Measurements from ENCODE around the gene SF3B2. TPM values are rescaled to one million over a fixed set of nuclear protein-coding genes. Genes with fewer than 3 reads are reported as not detected.

The SF3B2 gene
- total and polyA plus RNA-seq, 2 donors (not counting 3 experiments of a cell fraction or from before 2014, with no cell fraction given), result 99.4 to 196 TPM

DNA sequence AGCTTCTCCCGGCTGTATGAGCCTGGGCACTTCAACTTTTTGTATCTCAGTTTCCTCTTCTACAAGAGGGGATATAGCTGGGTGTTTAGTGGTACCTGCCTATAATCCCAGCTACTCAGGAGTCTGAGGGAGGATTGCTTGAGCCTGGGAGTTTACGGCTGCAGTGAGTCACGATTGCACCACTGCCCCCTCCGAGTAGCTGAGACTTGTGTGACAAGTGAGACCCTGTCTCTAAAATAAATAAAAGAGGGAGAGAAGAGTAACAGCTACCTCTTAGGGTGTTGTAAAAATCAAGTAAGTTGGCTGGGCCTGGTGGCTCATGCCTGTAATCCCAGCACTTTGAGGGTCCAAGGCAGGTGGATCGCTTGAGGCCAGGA lies 15.8 kb upstream of the SF3B2 start:
- no peak for TF ChIP-seq MYC (IDR thresholded peaks at IDR 0.05; ENCODE audit: low read depth, low read length)
- TF ChIP-seq EZH2 (IDR thresholded peaks at IDR 0.05; ENCODE audit: borderline replicate concordance, low read depth, low read length, severe bottlenecking), result no peak
- TF ChIP-seq JUN (IDR thresholded peaks at IDR 0.05; ENCODE audit: borderline replicate concordance, insufficient read depth, insufficient read length, low read depth), result no peak
- TF ChIP-seq, protein P1, sequence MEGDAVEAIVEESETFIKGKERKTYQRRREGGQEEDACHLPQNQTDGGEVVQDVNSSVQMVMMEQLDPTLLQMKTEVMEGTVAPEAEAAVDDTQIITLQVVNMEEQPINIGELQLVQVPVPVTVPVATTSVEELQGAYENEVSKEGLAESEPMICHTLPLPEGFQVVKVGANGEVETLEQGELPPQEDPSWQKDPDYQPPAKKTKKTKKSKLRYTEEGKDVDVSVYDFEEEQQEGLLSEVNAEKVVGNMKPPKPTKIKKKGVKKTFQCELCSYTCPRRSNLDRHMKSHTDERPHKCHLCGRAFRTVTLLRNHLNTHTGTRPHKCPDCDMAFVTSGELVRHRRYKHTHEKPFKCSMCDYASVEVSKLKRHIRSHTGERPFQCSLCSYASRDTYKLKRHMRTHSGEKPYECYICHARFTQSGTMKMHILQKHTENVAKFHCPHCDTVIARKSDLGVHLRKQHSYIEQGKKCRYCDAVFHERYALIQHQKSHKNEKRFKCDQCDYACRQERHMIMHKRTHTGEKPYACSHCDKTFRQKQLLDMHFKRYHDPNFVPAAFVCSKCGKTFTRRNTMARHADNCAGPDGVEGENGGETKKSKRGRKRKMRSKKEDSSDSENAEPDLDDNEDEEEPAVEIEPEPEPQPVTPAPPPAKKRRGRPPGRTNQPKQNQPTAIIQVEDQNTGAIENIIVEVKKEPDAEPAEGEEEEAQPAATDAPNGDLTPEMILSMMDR (IDR thresholded peaks at IDR 0.05; ENCODE audit: extremely low read depth in 1 of 2, insufficient read depth in 1 of 2, low read depth in 1 of 2, low read length in 2 of 2), result no peak
- TF ChIP-seq POLR2A (IDR thresholded peaks at IDR 0.05; ENCODE audit: low read depth, low read length), result no peak
- TF ChIP-seq POLR2AphosphoS5 (IDR thresholded peaks at IDR 0.05; ENCODE audit: insufficient read depth, low read depth, low read length), result no peak
- TF ChIP-seq FOS (IDR thresholded peaks at IDR 0.05; ENCODE audit: borderline replicate concordance, insufficient read depth, low read length), result no peak
- TF ChIP-seq GATA2 (IDR thresholded peaks at IDR 0.05; ENCODE audit: insufficient read depth, insufficient read length, low read depth, low read length), result no peak
- TF ChIP-seq, protein P2, sequence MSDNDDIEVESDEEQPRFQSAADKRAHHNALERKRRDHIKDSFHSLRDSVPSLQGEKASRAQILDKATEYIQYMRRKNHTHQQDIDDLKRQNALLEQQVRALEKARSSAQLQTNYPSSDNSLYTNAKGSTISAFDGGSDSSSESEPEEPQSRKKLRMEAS (IDR thresholded peaks at IDR 0.05; ENCODE audit: insufficient read depth, insufficient read length), result no peak
- intact Hi-C loops (cut with micrococcal nuclease) (no loop called here), dilution Hi-C loops (cut with MboI; ENCODE audit: extremely low pct_ligation_motif_present, low sequenced_read_pairs) (no loop called here)
- Histone ChIP-seq H3K79me2 (ENCODE audit: control insufficient read depth, insufficient read depth, low read length) (no peaks in the 10 kb centered on the region), H4K20me1 (replicated peaks; ENCODE audit: control insufficient read depth, extremely low read depth, insufficient read depth, low read length) (no peaks in the 10 kb centered on the region), H3K4me1 (ENCODE audit: control insufficient read depth, extremely low read depth, insufficient read depth, low read length) (no peaks in the 10 kb centered on the region), H3K9ac (replicated peaks; ENCODE audit: extremely low read depth, insufficient read depth, low read length) (no peak overlapping the region), H3K27ac (ENCODE audit: insufficient read depth, low read depth, low read length) (no peak overlapping the region), H3K9me1 (replicated peaks; ENCODE audit: control insufficient read depth, extremely low read depth, insufficient read depth, low read length) (no peaks in the 10 kb centered on the region), H3K4me3 (replicated peaks in 1 of 3; ENCODE audit: insufficient read depth in 1 of 3, low read depth in 1 of 3, low read length in 3 of 3) (no peak overlapping the region), H3K4me2 (ENCODE audit: insufficient read depth, low read length) (no peak overlapping the region), H3K9me3 (replicated peaks; ENCODE audit: control insufficient read depth, insufficient read depth, low read length) (no peaks in the 10 kb centered on the region), H3K27me3 (ENCODE audit: control insufficient read depth in 2 of 2, insufficient read depth in 2 of 2, low read length in 2 of 2) (peaks cover 0 to 10% of the 10 kb centered on the region in 2 experiments), H3K36me3 (ENCODE audit: control insufficient read depth in 2 of 2, extremely low read depth in 1 of 2, insufficient read depth in 2 of 2, low read length in 2 of 2) (no peaks in the 10 kb centered on the region), H2AFZ (ENCODE audit: low read depth, low read length) (no peak overlapping the region)
- BruUV-seq (replicated peaks), result no TSS peak
- CTCF ChIA-PET, result interaction anchor here (2.2 to 3.3 kb wide), 2 partner anchors 9 to 14 kb away, joined by 8 to 18 read pairs; no protein-coding TSS in a partner anchor
- DNase-seq (ENCODE audit: low read depth, low spot score) (no peak), FAIRE-seq (no peak)
- POLR2A ChIA-PET, result no interaction called here

All from endothelial cell of umbilical vein (primary cell).